ENCODE measurements around the gene ANGPTL2. TPM values are rescaled to one million over a fixed set of nuclear protein-coding genes. Genes with fewer than 3 reads are reported as not detected.

ANGPTL2 gene
- total RNA-seq (2022; extraction: Qiagen RNA extraction; ENCODE audit: low read depth): not detected in 5 replicates

GRCh38 chr9:127122176-127123063 is at the start of gene ANGPTL2:
Gene ANGPTL2 (minus strand): TSS chr9:127122635. CDS start chr9:127108731, 13,904 bp downstream.

Other genes starting within 250 kb of the ANGPTL2 start
- gene RALGPS1, start 207.9 kb downstream of the ANGPTL2 start, total RNA-seq (2022; extraction: Qiagen RNA extraction; ENCODE audit: low read depth): 1.6 to 2.4 TPM (median 2.1 TPM) in 5 replicates
- gene GARNL3, start 142.1 kb upstream of the ANGPTL2 start, total RNA-seq (2022; extraction: Qiagen RNA extraction; ENCODE audit: low read depth): 1.7 to 2.6 TPM (median 2.4 TPM) in 5 replicates

Data from A549 treated with DMSO at 1 μM for 4 hours (cell line).